ENCODE data around the gene HECW1. TPM values are rescaled to one million over a fixed set of nuclear protein-coding genes. Genes with fewer than 3 reads are reported as not detected.

The HECW1 gene
- total and polyA plus RNA-seq, 2 experiments from 2014 or later: 11.0 to 21.8 TPM

DNA sequence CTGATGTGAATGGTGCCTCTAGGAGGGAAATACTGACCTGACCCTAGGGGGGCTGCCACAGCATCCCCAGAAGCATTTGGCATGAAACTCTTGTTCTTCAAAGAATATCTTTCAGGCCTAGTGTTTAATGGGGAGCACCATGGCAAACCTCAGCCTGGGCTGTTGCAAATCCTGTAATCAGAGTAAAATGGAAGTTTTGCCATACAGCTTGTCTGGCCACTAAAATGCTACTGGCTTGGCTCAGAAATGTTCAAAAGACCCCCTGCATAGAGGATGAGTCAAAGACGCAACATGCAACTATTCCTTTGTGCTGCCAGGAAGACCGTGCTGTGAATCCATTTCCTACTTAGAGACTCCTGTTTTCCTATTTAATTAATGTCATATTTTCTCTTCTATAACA lies 26.7 kb downstream of the HECW1 start:
- DNase-seq (ENCODE audit: low spot score) (peak; percentile 67), ATAC-seq (peak; percentile 54)
- no peaks in the 10 kb centered on the region for H3K27me3 ChIP-seq (ENCODE audit: insufficient read depth)
- no peaks in the 10 kb centered on the region for H3K9me3 Mint-ChIP-seq
- 0 out of 2 replicates have a peak, but pooled peaks cover 9% of the 10 kb centered on the region for H3K9me2 ChIP-seq (ENCODE audit: insufficient read depth)
- no peaks in the 10 kb centered on the region for H3F3A ChIP-seq (replicated peaks; ENCODE audit: low read depth)
- H3K27ac Mint-ChIP-seq: peak overlapping the region; percentile 95
- peaks cover 14% of the 10 kb centered on the region for H3K27me3 Mint-ChIP-seq (ENCODE audit: insufficient read depth, low read depth, poor library complexity)
- H3K36me3 Mint-ChIP-seq (ENCODE audit: low read depth): peaks cover 9% of the 10 kb centered on the region; the same call in 1 of the 3 replicates
- H3K4me3 Mint-ChIP-seq: peak overlapping the region; percentile 17; the same call in 1 of the 3 replicates
- peaks cover 49% of the 10 kb centered on the region for H3K4me1 ChIP-seq (ENCODE audit: insufficient read depth)
- H3K79me2 ChIP-seq (replicated peaks; ENCODE audit: insufficient read depth): no peaks in the 10 kb centered on the region
- H2AFZ ChIP-seq: no peak overlapping the region
- TF ChIP-seq, protein P1, sequence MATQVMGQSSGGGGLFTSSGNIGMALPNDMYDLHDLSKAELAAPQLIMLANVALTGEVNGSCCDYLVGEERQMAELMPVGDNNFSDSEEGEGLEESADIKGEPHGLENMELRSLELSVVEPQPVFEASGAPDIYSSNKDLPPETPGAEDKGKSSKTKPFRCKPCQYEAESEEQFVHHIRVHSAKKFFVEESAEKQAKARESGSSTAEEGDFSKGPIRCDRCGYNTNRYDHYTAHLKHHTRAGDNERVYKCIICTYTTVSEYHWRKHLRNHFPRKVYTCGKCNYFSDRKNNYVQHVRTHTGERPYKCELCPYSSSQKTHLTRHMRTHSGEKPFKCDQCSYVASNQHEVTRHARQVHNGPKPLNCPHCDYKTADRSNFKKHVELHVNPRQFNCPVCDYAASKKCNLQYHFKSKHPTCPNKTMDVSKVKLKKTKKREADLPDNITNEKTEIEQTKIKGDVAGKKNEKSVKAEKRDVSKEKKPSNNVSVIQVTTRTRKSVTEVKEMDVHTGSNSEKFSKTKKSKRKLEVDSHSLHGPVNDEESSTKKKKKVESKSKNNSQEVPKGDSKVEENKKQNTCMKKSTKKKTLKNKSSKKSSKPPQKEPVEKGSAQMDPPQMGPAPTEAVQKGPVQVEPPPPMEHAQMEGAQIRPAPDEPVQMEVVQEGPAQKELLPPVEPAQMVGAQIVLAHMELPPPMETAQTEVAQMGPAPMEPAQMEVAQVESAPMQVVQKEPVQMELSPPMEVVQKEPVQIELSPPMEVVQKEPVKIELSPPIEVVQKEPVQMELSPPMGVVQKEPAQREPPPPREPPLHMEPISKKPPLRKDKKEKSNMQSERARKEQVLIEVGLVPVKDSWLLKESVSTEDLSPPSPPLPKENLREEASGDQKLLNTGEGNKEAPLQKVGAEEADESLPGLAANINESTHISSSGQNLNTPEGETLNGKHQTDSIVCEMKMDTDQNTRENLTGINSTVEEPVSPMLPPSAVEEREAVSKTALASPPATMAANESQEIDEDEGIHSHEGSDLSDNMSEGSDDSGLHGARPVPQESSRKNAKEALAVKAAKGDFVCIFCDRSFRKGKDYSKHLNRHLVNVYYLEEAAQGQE (IDR thresholded peaks at IDR 0.05; ENCODE audit: unreplicated experiment): no peak
- TF ChIP-seq, protein P2, sequence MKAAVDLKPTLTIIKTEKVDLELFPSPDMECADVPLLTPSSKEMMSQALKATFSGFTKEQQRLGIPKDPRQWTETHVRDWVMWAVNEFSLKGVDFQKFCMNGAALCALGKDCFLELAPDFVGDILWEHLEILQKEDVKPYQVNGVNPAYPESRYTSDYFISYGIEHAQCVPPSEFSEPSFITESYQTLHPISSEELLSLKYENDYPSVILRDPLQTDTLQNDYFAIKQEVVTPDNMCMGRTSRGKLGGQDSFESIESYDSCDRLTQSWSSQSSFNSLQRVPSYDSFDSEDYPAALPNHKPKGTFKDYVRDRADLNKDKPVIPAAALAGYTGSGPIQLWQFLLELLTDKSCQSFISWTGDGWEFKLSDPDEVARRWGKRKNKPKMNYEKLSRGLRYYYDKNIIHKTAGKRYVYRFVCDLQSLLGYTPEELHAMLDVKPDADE (IDR thresholded peaks at IDR 0.05): peak; percentile 18; the same call in 1 of the 2 replicates
- TF ChIP-seq EZH2 (IDR thresholded peaks at IDR 0.05; ENCODE audit: low read depth, unreplicated experiment): no peak
- TF ChIP-seq, protein P3, sequence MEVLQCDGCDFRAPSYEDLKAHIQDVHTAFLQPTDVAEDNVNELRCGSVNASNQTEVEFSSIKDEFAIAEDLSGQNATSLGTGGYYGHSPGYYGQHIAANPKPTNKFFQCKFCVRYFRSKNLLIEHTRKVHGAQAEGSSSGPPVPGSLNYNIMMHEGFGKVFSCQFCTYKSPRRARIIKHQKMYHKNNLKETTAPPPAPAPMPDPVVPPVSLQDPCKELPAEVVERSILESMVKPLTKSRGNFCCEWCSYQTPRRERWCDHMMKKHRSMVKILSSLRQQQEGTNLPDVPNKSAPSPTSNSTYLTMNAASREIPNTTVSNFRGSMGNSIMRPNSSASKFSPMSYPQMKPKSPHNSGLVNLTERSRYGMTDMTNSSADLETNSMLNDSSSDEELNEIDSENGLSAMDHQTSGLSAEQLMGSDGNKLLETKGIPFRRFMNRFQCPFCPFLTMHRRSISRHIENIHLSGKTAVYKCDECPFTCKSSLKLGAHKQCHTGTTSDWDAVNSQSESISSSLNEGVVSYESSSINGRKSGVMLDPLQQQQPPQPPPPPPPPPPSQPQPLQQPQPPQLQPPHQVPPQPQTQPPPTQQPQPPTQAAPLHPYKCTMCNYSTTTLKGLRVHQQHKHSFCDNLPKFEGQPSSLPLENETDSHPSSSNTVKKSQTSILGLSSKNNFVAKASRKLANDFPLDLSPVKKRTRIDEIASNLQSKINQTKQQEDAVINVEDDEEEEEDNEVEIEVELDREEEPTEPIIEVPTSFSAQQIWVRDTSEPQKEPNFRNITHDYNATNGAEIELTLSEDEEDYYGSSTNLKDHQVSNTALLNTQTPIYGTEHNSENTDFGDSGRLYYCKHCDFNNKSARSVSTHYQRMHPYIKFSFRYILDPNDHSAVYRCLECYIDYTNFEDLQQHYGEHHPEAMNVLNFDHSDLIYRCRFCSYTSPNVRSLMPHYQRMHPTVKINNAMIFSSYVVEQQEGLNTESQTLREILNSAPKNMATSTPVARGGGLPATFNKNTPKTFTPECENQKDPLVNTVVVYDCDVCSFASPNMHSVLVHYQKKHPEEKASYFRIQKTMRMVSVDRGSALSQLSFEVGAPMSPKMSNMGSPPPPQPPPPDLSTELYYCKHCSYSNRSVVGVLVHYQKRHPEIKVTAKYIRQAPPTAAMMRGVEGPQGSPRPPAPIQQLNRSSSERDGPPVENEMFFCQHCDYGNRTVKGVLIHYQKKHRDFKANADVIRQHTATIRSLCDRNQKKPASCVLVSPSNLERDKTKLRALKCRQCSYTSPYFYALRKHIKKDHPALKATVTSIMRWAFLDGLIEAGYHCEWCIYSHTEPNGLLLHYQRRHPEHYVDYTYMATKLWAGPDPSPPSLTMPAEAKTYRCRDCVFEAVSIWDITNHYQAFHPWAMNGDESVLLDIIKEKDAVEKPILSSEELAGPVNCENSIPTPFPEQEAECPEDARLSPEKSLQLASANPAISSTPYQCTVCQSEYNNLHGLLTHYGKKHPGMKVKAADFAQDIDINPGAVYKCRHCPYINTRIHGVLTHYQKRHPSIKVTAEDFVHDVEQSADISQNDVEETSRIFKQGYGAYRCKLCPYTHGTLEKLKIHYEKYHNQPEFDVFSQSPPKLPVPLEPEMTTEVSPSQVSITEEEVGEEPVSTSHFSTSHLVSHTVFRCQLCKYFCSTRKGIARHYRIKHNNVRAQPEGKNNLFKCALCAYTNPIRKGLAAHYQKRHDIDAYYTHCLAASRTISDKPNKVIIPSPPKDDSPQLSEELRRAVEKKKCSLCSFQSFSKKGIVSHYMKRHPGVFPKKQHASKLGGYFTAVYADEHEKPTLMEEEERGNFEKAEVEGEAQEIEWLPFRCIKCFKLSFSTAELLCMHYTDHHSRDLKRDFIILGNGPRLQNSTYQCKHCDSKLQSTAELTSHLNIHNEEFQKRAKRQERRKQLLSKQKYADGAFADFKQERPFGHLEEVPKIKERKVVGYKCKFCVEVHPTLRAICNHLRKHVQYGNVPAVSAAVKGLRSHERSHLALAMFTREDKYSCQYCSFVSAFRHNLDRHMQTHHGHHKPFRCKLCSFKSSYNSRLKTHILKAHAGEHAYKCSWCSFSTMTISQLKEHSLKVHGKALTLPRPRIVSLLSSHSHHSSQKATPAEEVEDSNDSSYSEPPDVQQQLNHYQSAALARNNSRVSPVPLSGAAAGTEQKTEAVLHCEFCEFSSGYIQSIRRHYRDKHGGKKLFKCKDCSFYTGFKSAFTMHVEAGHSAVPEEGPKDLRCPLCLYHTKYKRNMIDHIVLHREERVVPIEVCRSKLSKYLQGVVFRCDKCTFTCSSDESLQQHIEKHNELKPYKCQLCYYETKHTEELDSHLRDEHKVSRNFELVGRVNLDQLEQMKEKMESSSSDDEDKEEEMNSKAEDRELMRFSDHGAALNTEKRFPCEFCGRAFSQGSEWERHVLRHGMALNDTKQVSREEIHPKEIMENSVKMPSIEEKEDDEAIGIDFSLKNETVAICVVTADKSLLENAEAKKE (CRISPR knock-in tag; IDR thresholded peaks at IDR 0.05): peak; percentile 37; the same call in 1 of the 2 replicates
- no peak overlapping the region for H3K4me3 ChIP-seq
- peak overlapping the region; percentile 81 for H3K27ac ChIP-seq (ENCODE audit: low read depth)
- H4K20me1 ChIP-seq (replicated peaks; ENCODE audit: insufficient read depth): no peaks in the 10 kb centered on the region
- no peaks in the 10 kb centered on the region for H3K36me3 ChIP-seq (ENCODE audit: insufficient read depth)
- peaks cover 62% of the 10 kb centered on the region for H3K4me1 Mint-ChIP-seq
- peak overlapping the region; percentile 13; the same call in 1 of the 2 replicates for H3K4me2 ChIP-seq
